ENCODE measurements around the gene AMDHD2.

GRCh38 chr16:2517954-2518605 lies 2.1 kb upstream of the AMDHD2 start:
- TF ChIP-seq CTCF (IDR thresholded peaks at IDR 0.05) (no peak), ZFX (IDR thresholded peaks at IDR 0.05; ENCODE audit: borderline replicate concordance) (no peak)
